ENCODE results near the gene ARL10.

Gene ARL10

GRCh38 chr5:176353533-176353932 lies 11.8 kb upstream of the ARL10 start:
- Histone ChIP-seq H3K79me2 (ENCODE audit: control insufficient read depth, low read length) (peaks cover 74% of the 10 kb centered on the region), H3K9me3 (ENCODE audit: control insufficient read depth, insufficient read depth, low read length) (no peaks in the 10 kb centered on the region), H3K4me2 (ENCODE audit: low read length) (no peak overlapping the region), H3K36me3 (ENCODE audit: control insufficient read depth, low read length) (peaks cover 89% of the 10 kb centered on the region), H3F3A (ENCODE audit: control insufficient read depth, insufficient read depth) (peaks cover 2% of the 10 kb centered on the region; the same call in 1 of the 2 replicates), H3K9me2 (replicated peaks; ENCODE audit: control insufficient read depth, low read length) (no peaks in the 10 kb centered on the region), H3K4me3 (ENCODE audit: low read length) (no peak overlapping the region), H3K27me3 (ENCODE audit: control insufficient read depth, low read length) (no peaks in the 10 kb centered on the region), H3K4me1 (ENCODE audit: control insufficient read depth, low read length) (no peaks in the 10 kb centered on the region), H3K27ac (ENCODE audit: low read depth, low read length) (no peak overlapping the region), H4K20me1 (ENCODE audit: control insufficient read depth, insufficient read depth, low read depth, low read length) (peaks cover 3% of the 10 kb centered on the region; the same call in 1 of the 2 replicates)
- TF ChIP-seq, protein P1, sequence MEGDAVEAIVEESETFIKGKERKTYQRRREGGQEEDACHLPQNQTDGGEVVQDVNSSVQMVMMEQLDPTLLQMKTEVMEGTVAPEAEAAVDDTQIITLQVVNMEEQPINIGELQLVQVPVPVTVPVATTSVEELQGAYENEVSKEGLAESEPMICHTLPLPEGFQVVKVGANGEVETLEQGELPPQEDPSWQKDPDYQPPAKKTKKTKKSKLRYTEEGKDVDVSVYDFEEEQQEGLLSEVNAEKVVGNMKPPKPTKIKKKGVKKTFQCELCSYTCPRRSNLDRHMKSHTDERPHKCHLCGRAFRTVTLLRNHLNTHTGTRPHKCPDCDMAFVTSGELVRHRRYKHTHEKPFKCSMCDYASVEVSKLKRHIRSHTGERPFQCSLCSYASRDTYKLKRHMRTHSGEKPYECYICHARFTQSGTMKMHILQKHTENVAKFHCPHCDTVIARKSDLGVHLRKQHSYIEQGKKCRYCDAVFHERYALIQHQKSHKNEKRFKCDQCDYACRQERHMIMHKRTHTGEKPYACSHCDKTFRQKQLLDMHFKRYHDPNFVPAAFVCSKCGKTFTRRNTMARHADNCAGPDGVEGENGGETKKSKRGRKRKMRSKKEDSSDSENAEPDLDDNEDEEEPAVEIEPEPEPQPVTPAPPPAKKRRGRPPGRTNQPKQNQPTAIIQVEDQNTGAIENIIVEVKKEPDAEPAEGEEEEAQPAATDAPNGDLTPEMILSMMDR (IDR thresholded peaks at IDR 0.05; ENCODE audit: low read depth, low read length, poor library complexity, severe bottlenecking): no peak
- no peak for TF ChIP-seq EZH2phosphoT487 (IDR thresholded peaks at IDR 0.05; ENCODE audit: borderline replicate concordance, low read length)

GRCh38 chr5:176355400-176356178 lies 9.7 kb upstream of the ARL10 start:
- Histone ChIP-seq H3K27ac (ENCODE audit: low read depth, low read length) (no peak overlapping the region), H3K4me2 (ENCODE audit: low read length) (no peak overlapping the region), H4K20me1 (ENCODE audit: control insufficient read depth, insufficient read depth, low read depth, low read length) (peaks cover 7% of the 10 kb centered on the region; the same call in 1 of the 2 replicates), H3K79me2 (ENCODE audit: control insufficient read depth, low read length) (peaks cover 86% of the 10 kb centered on the region), H3K9me3 (ENCODE audit: control insufficient read depth, insufficient read depth, low read length) (no peaks in the 10 kb centered on the region), H3K9me2 (replicated peaks; ENCODE audit: control insufficient read depth, low read length) (no peaks in the 10 kb centered on the region), H3K27me3 (ENCODE audit: control insufficient read depth, low read length) (no peaks in the 10 kb centered on the region), H3F3A (ENCODE audit: control insufficient read depth, insufficient read depth) (peaks cover 2% of the 10 kb centered on the region; the same call in 1 of the 2 replicates), H3K4me1 (ENCODE audit: control insufficient read depth, low read length) (peaks cover 9% of the 10 kb centered on the region), H3K36me3 (ENCODE audit: control insufficient read depth, low read length) (peaks cover 75% of the 10 kb centered on the region), H3K4me3 (ENCODE audit: low read length) (no peak overlapping the region)
- no peak for TF ChIP-seq EZH2phosphoT487 (IDR thresholded peaks at IDR 0.05; ENCODE audit: borderline replicate concordance, low read length)
- TF ChIP-seq, protein P1 (IDR thresholded peaks at IDR 0.05; ENCODE audit: low read depth, low read length, poor library complexity, severe bottlenecking): no peak

GRCh38 chr5:176356179-176356566 lies 9.1 kb upstream of the ARL10 start:
- H3K36me3 ChIP-seq (ENCODE audit: control insufficient read depth, low read length): peaks cover 73% of the 10 kb centered on the region
- no peak overlapping the region for H3K4me2 ChIP-seq (ENCODE audit: low read length)
- no peak overlapping the region for H3K27ac ChIP-seq (ENCODE audit: low read depth, low read length)
- H3K4me3 ChIP-seq (ENCODE audit: low read length): no peak overlapping the region
- H4K20me1 ChIP-seq (ENCODE audit: control insufficient read depth, insufficient read depth, low read depth, low read length): peaks cover 7% of the 10 kb centered on the region; the same call in 1 of the 2 replicates
- H3F3A ChIP-seq (ENCODE audit: control insufficient read depth, insufficient read depth): peaks cover 2% of the 10 kb centered on the region; the same call in 1 of the 2 replicates
- H3K79me2 ChIP-seq (ENCODE audit: control insufficient read depth, low read length): peaks cover 88% of the 10 kb centered on the region
- no peaks in the 10 kb centered on the region for H3K27me3 ChIP-seq (ENCODE audit: control insufficient read depth, low read length)
- H3K9me3 ChIP-seq (ENCODE audit: control insufficient read depth, insufficient read depth, low read length): no peaks in the 10 kb centered on the region
- H3K4me1 ChIP-seq (ENCODE audit: control insufficient read depth, low read length): peaks cover 9% of the 10 kb centered on the region
- TF ChIP-seq, protein P1 (IDR thresholded peaks at IDR 0.05; ENCODE audit: low read depth, low read length, poor library complexity, severe bottlenecking): no peak
- TF ChIP-seq EZH2phosphoT487 (IDR thresholded peaks at IDR 0.05; ENCODE audit: borderline replicate concordance, low read length): no peak
- no peaks in the 10 kb centered on the region for H3K9me2 ChIP-seq (replicated peaks; ENCODE audit: control insufficient read depth, low read length)

Data from DOHH2 (cell line).